HCT116 (cell line): ENCODE results near the gene CALCB. TPM values are rescaled to one million over a fixed set of nuclear protein-coding genes. Genes with fewer than 3 reads are reported as not detected.
"Not testable (repeated sequence)": the region's sequence is repeated elsewhere in the genome, so short reads cannot be mapped to it uniquely, and the experiment has no call there.

Experiments
- ATAC-seq: fragments of 200-7000 bp; cut with Tn5 transposase; 2 replicates; pipeline ENCODE4 v1.9.1; 2020; ENCODE audit warnings: mild to moderate bottlenecking, moderate library complexity
- BruUV-seq: library from RNA; stranded (reverse); fragments of 400-500 nt; replicated peaks from 2 replicates; lab custom pipeline; 2021; lab: Mats Ljungman, UMichigan
- CTCF ChIA-PET: fragments of 300-600 bp; sonication (Branson Sonifier 250); formaldehyde crosslinking; loops from one replicate; lab custom pipeline; 2021; ENCODE audit warnings: antibody characterized with exemption; lab: Charles Lee
- POLR2A ChIA-PET: fragments of 300-600, 350-600 bp; sonication (Branson Sonifier 250); formaldehyde crosslinking; loops from one replicate; lab custom pipeline; 2021; ENCODE audit warnings: antibody characterized with exemption; lab: Charles Lee
- RAD21 ChIA-PET, 2 experiments: fragments of 300-600 bp; sonication (Branson Sonifier 250); formaldehyde crosslinking; loops; one replicate each; lab custom pipeline; 2023; ENCODE audit warnings: low total read pairs in 2 of 2; ENCODE audit not compliant: uncharacterized antibody in 2 of 2, unreplicated experiment in 2 of 2, low non-redundant PET in 1 of 2; lab: Charles Lee
- DNase-seq: peaks from one replicate; pipeline ENCODE4 v3.0.0-alpha.2; 2010; ENCODE audit warnings: low read depth, low spot score
- H2AFZ ChIP-seq: fragments of 200-600 bp; shearing (Covaris generic), sonication (generic); 2 replicates; pipeline ENCODE4 v1.6.1; 2017; ENCODE audit warnings: low read depth, mixed run types, mixed read lengths, antibody characterized with exemption, low read length; ENCODE audit not compliant: poor library complexity, severe bottlenecking
- H3K27ac ChIP-seq: 2 replicates; pipeline ENCODE4 v1.5.1; 2012; ENCODE audit warnings: low read depth, low read length
- H3K27me3 ChIP-seq: fragments of 200-600 bp; sonication (generic); 2 replicates; pipeline ENCODE4 v1.6.1; 2016; ENCODE audit warnings: mixed run types, low read length, mixed read lengths; ENCODE audit not compliant: insufficient read depth
- H3K36me3 ChIP-seq, 2 experiments: fragments of 200-500 bp in 1 of 2; fragments of 200-600 bp in 1 of 2; sonication (Bioruptor generic) in 1 of 2; sonication (generic) in 1 of 2; 2 replicates each; pipeline versions ENCODE4 v1.5.1 to v1.6.1; 2014 to 2016; ENCODE audit warnings: low read length in 2 of 2, inconsistent platforms in 1 of 2, mixed read lengths in 1 of 2, mixed run types in 1 of 2; ENCODE audit not compliant: insufficient read depth in 2 of 2, control insufficient read depth in 1 of 2
- H3K4me1 ChIP-seq, 2 experiments: fragments of 200-600 bp in 1 of 2; sonication (generic) in 1 of 2; 2 replicates each; pipeline versions ENCODE4 v1.5.1 to v1.6.1; 2012 to 2017; ENCODE audit warnings: low read length in 2 of 2, inconsistent platforms in 1 of 2, mild to moderate bottlenecking in 1 of 2, mixed read lengths in 1 of 2, mixed run types in 1 of 2, moderate library complexity in 1 of 2; ENCODE audit not compliant: insufficient read depth in 2 of 2, control insufficient read depth in 1 of 2
- H3K4me2 ChIP-seq: fragments of 200-600 bp; sonication (generic); 2 replicates; pipeline ENCODE4 v1.6.1; 2017; ENCODE audit warnings: mixed run types, low read length, mixed read lengths
- H3K4me3 ChIP-seq, 2 experiments: fragments of 200-600 bp in 1 of 2; sonication (generic) in 1 of 2; replicated peaks in 1 of 2; 2 replicates each; pipeline ENCODE4 v1.5.1; 2011 to 2016; ENCODE audit warnings: low read length in 2 of 2, control low read depth in 1 of 2, low read depth in 1 of 2, mild to moderate bottlenecking in 1 of 2, mixed read lengths in 1 of 2, mixed run types in 1 of 2
- H3K79me2 ChIP-seq: fragments of 200-600 bp; sonication (generic); 2 replicates; pipeline ENCODE4 v1.6.1; 2017; ENCODE audit warnings: mild to moderate bottlenecking, mixed run types, low read length, moderate library complexity, mixed read lengths; ENCODE audit not compliant: insufficient read depth
- H3K9ac ChIP-seq: fragments of 200-600 bp; sonication (generic); 2 replicates; pipeline ENCODE4 v1.6.1; 2016; ENCODE audit warnings: low read length, mixed read lengths
- H3K9me2 ChIP-seq: fragments of 200-600 bp; sonication (generic), shearing (Covaris generic); 2 replicates; pipeline ENCODE4 v1.6.1; 2017; ENCODE audit warnings: mixed run types, mild to moderate bottlenecking, moderate library complexity; ENCODE audit not compliant: insufficient read depth
- H3K9me3 ChIP-seq, 2 experiments: fragments of 200-500 bp in 1 of 2; fragments of 200-600 bp in 1 of 2; sonication (Bioruptor generic) in 1 of 2; sonication (generic) in 1 of 2; 2 replicates each; pipeline ENCODE4 v1.6.1; 2014 to 2017; ENCODE audit warnings: low read length in 2 of 2, mixed read lengths in 2 of 2, inconsistent platforms in 1 of 2, low read depth in 1 of 2, mild to moderate bottlenecking in 1 of 2, mixed run types in 1 of 2, moderate library complexity in 1 of 2; ENCODE audit not compliant: control insufficient read depth in 1 of 2, insufficient read depth in 1 of 2
- H4K20me1 ChIP-seq: fragments of 200-600 bp; sonication (generic), shearing (Covaris generic); 2 replicates; pipeline ENCODE4 v1.6.1; 2017; ENCODE audit warnings: mixed run types, mild to moderate bottlenecking, moderate library complexity; ENCODE audit not compliant: insufficient read depth
- ELF1 ChIP-seq: IDR thresholded peaks from 2 replicates; pipeline ENCODE4 v1.6.1; 2012; ENCODE audit warnings: low read depth, borderline replicate concordance
- POLR2A ChIP-seq: IDR thresholded peaks from 2 replicates; pipeline ENCODE4 v1.7.0; 2011; ENCODE audit warnings: borderline replicate concordance; ENCODE audit not compliant: insufficient read depth, insufficient read length; ENCODE audit errors: extremely low read depth
- YY1 ChIP-seq: IDR thresholded peaks from 2 replicates; pipeline ENCODE4 v1.6.1; 2011; ENCODE audit warnings: low read length, low read depth, moderate library complexity, mild to moderate bottlenecking; ENCODE audit not compliant: insufficient replicate concordance; ENCODE audit errors: extremely low read depth
- ZNF274 ChIP-seq: fragments of 200-500 bp; sonication (Bioruptor generic); IDR thresholded peaks from 2 replicates; pipeline ENCODE4 v1.6.1; 2014; ENCODE audit warnings: mild to moderate bottlenecking, low read depth, low read length, inconsistent platforms
- intact Hi-C: fragments of 100-400 bp; cut with micrococcal nuclease; formaldehyde crosslinking; loops from 2 replicates; pipeline ENCODE4 v1.10.0; 2022
- total RNA-seq: library from RNA; stranded (reverse); gene quantifications from one replicate; pipeline ENCODE4 v1.2.1, GENCODE V29; 2021; ENCODE audit not compliant: unreplicated experiment
- TF ChIP-seq, protein P1 (sequence below): IDR thresholded peaks from 2 replicates; pipeline ENCODE4 v1.6.1; 2012

The CALCB gene
- total RNA-seq, 1 experiment from 2014 or later, result 0.22 TPM

DNA sequence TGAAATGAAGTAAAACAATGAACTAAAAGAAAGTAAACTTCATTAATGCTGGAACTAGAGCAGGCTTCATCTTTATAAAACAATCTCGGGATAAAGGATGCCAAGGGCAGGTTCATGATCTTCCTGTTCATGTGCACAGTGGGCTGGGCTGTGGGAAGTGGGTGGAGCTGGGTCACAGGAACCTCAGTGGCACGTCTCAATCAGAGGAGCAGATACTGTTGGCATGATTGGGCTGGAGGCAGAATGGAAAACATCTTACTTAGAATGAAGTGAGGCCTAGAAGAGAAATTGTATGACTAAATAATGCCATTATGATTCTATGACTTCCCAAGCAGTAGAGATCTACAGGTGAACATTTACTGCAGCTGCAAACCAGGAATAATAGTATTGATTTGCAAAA, 45.4 kb upstream of the CALCB start:
- H3K9me3 ChIP-seq, result no peaks in the 10 kb centered on the region
- H3K79me2 ChIP-seq, result no peaks in the 10 kb centered on the region
- DNase-seq (no peak), ATAC-seq (0 out of 2 replicates have a peak, but pooled peaks have one; percentile 46)
- H3K9ac ChIP-seq, result no peak overlapping the region
- no peak overlapping the region for H3K27ac ChIP-seq
- ChIA-PET CTCF (interaction anchor here (1.0 kb wide), 1 partner anchor 120 kb away, joined by 3 read pairs; no protein-coding TSS in a partner anchor), RAD21 (no interaction called here), POLR2A (no interaction called here)
- no peaks in the 10 kb centered on the region for H3K9me2 ChIP-seq
- no peaks in the 10 kb centered on the region for H3K36me3 ChIP-seq
- H3K27me3 ChIP-seq, result no peaks in the 10 kb centered on the region
- H3K4me3 ChIP-seq, result no peak overlapping the region
- H3K4me2 ChIP-seq, result no peak overlapping the region
- H4K20me1 ChIP-seq, result no peaks in the 10 kb centered on the region
- TF ChIP-seq YY1 (no peak), POLR2A (no peak), ZNF274 (no peak)
- TF ChIP-seq, protein P1, sequence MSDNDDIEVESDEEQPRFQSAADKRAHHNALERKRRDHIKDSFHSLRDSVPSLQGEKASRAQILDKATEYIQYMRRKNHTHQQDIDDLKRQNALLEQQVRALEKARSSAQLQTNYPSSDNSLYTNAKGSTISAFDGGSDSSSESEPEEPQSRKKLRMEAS, result no peak
- no peaks in the 10 kb centered on the region for H3K4me1 ChIP-seq
- intact Hi-C loops, result loop anchor here (2.0 kb wide), 1 partner anchor 19 kb away; no protein-coding TSS in a partner anchor
- no TSS peak for BruUV-seq
- no peak overlapping the region for H2AFZ ChIP-seq

DNA sequence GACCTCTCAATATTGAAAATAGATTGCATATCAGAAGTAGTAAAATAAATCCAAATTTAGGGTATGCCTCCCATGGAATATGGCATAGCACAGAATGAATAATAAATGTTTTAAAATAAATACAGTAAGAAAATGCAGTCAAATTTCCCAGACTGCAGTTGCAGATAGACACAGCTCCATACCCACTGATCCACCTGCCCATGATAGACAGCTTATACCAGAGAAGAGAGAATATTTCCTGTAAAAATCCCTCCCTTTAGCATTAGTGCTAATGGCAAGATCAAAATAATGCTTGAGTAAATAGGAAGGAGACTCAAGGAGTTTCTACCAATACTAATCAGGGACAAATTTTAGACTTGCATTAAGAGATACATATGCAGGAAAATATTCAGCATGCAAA, 45.0 kb upstream of the CALCB start:
- no TSS peak for BruUV-seq
- Histone ChIP-seq H3K9me2 (no peaks in the 10 kb centered on the region), H3K4me3 (no peak overlapping the region), H3K9ac (no peak overlapping the region), H2AFZ (no peak overlapping the region), H3K4me2 (no peak overlapping the region), H3K79me2 (no peaks in the 10 kb centered on the region), H3K36me3 (no peaks in the 10 kb centered on the region), H3K27ac (no peak overlapping the region), H3K9me3 (no peaks in the 10 kb centered on the region), H3K4me1 (no peaks in the 10 kb centered on the region), H3K27me3 (no peaks in the 10 kb centered on the region), H4K20me1 (no peaks in the 10 kb centered on the region)
- ChIA-PET POLR2A (no interaction called here), CTCF (interaction anchor here (1.0 kb wide), 1 partner anchor 121 kb away, joined by 3 read pairs; no protein-coding TSS in a partner anchor), RAD21 (no interaction called here)
- no peak for TF ChIP-seq ELF1
- intact Hi-C loops, result loop anchor here (2.0 kb wide), 1 partner anchor 20 kb away; no protein-coding TSS in a partner anchor
- DNase-seq, result no peak
- ATAC-seq, result no peak

DNA sequence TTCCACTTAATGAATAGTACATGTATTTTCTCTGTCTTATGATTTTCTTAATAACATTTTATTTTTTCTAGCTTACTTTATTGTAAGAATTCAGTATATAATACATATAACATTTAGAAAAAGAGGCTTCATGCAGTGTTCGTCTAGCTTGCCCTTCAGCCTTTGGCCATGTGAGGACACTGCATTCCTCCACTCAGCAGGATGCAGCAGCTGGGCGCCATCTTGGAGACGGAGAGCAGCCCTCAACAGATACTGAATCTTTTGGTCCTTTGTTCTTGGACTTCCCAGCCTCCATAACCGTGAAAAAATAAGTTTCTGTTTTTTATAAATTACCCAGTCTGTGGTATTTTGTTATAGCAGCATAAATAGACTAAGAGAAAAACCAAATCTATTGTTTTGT, 41.4 kb upstream of the CALCB start:
- H3K4me3 ChIP-seq, H3K27ac ChIP-seq, H3K9me2 ChIP-seq, H3K36me3 ChIP-seq, H3K4me1 ChIP-seq, H3K9me3 ChIP-seq, H3K4me2 ChIP-seq, DNase-seq, RAD21 ChIA-PET, ATAC-seq, BruUV-seq, CTCF ChIA-PET, H3K9ac ChIP-seq, H2AFZ ChIP-seq, POLR2A ChIA-PET, H4K20me1 ChIP-seq, H3K79me2 ChIP-seq, H3K27me3 ChIP-seq, intact Hi-C loops: not testable (repeated sequence)
